Esophagus squamous epithelium (tissue), 4 donors: Measurements from ENCODE around the gene SVOPL.

ENCODE experiments used
- CTCF ChIP-seq, 6 experiments: fragments of 450-650 bp in 4 of 6; fragments of 200-600 bp in 2 of 6; sonication (generic) in 2 of 6; IDR thresholded peaks; one replicate each; pipeline ENCODE4 v1.5.1; 2016 to 2019; ENCODE audit warnings: antibody characterized with exemption in 6 of 6, mild to moderate bottlenecking in 4 of 6, moderate library complexity in 4 of 6
- POLR2A ChIP-seq, 4 donors: fragments of 450-650 bp; IDR thresholded peaks; one replicate each; pipeline ENCODE4 v1.6.1; 2017; ENCODE audit warnings: antibody characterized with exemption in 4 of 4, mild to moderate bottlenecking in 4 of 4, moderate library complexity in 3 of 4

DNA sequence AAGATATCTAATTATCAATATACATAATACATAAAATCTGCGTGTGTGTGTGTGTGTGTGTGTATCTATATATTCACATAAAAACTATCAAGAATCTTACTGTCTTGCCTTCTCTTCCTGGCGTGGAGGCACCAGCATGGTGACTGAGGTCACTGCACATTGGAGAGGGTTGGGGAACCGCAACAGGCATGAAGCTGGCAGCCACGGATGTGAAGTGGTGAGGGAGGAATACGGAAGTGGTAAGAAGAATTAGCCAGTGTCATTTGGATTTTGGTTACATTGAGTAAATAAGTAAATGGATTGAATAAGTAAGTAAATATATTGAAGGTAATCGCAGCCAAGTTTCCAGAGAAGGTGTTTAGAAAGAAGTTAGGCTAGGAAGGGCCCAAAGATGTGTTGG lies 156.0 kb downstream of the SVOPL start:
- TF ChIP-seq CTCF (IDR thresholded peaks at IDR 0.05): no peak
- no peak for TF ChIP-seq POLR2A (IDR thresholded peaks at IDR 0.05)
